HG02759 (cell line): ENCODE measurements around the gene RPS2.

Experiments
- ATAC-seq: cut with Tn5 transposase; IDR thresholded peaks from one replicate; pipeline ENCODE4 v1.9.1; 2021; ENCODE audit warnings: mild to moderate bottlenecking, moderate library complexity; ENCODE audit not compliant: unreplicated experiment

RPS2 gene

DNA sequence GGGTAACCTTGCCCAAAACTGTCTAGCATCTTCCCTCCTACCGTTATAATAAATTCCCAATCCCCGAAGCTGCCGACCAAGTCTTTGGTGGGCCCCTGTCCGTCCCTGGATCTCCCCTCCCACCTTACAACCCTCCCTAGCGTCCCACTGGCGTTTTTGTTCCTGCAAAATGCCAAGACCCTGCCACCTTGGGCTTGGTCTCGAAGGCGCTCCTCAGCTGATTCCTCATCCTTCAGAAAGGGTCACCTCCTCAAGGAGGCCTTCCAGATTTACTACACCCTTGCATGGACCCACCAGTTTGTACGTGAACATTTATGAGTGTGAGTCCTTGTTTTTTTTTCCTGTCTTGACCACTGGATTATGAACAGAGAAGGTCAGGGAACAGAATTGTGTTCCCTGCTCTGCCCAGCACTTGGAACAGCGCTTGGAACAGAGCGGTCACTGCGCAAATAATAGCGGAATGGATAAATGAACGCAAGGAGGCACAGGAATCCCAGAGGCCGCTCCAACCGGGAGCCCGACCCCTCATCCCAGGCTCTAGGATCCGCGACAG is 18.4 kb upstream of the RPS2 start:
- no peak for ATAC-seq

DNA sequence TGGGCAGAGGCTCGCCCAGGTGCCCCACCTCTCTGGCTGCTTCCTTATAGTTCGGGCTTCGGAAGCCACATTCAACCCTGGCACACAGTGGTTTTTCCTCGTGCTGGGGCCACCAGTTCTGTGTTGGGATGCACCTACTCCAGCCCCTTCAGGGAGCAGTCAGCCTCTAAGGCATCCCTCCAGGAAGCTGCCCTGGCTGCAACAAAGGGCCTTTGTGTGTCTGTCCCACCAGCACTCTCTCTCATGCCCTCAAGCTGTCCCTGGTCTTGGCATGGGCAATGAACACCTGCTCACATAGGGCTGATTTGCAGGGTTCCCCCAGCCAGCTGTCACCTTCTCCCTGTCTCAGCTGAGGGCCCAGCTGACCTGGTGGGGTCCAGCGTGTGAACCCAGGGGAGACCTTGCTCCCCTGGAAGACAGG is 17.4 kb upstream of the RPS2 start:
- ATAC-seq: no peak

DNA sequence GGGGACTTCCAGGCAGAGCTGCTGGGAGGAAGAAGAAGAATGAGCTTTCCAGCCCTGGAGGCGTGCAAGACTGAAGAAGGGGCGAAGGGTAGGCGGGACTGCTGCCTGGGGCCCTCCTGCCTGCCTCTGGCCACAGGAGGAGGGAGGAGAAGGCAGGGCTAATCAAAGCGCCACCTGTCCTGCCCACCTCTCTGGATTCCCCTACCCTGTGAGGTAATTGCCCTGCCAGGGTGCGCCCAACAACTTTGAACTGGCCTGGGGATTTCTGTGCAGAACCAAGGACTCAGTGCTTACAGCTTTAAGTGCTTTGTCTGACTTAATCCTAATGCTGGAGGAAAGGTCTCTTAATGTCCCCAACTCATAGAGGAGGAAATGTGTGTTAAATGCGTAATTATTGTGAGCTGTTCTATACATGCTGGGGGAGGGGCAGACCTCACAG is 16.8 kb upstream of the RPS2 start, which contains the start of gene NOXO1:
TSS of gene NOXO1 (minus strand) at position 72 of the 439 bp plus-strand sequence. CDS start 290 bp downstream, outside the sequence.
- ATAC-seq: no peak

- ATAC-seq: no peak
Measured at GRCh38 chr16:1980770-1981087, 16.1 kb upstream of the RPS2 start.

GRCh38 chr16:1980030-1980769 is 15.6 kb upstream of the RPS2 start:
- ATAC-seq: no peak

DNA sequence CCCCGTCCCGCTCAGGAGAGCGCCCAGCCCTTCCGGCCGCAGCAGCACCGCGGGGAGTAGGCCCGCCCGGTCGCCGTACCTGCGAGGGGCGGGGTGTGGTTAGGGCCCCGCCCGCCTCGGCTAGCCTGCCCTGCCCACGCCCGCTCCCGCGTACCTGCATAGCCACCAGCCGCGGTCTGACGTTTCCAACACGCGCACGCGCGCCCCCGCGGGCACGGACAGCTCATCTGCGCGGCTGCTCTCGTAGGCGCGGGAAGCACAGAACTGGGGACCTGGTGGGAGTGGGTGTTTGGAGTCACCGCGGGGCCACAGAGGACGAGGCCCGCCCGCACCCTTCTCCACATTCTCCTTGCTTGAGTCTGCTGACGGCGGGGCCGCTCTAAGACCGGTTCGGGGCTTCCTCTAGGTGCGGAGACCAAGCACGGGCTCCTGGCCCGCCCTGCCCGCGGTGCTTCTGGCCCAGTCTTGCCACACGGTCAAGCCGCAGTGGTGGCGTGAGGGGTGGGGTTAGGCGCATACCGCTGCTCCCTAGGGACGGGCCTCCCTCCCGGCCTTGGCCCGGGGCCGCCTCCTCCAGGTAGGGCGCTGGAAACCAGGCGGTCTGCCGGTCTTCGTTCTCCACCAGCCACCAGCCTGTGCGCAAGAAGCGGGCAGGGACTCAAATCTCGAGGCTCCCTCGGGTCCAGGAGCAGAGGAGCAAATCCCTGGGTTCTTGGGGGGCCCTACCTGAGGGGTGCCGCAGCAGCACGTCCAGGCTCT is 14.8 kb upstream of the RPS2 start:
- no peak for ATAC-seq

GRCh38 chr16:1978476-1979120 is 14.0 kb upstream of the RPS2 start:
- ATAC-seq: no peak

GRCh38 chr16:1977875-1978268 is 13.2 kb upstream of the RPS2 start:
- no peak for ATAC-seq

- ATAC-seq: no peak
Measured at GRCh38 chr16:1976951-1977874, 12.6 kb upstream of the RPS2 start.

GRCh38 chr16:1976216-1976520 is 11.5 kb upstream of the RPS2 start:
- no peak for ATAC-seq

DNA sequence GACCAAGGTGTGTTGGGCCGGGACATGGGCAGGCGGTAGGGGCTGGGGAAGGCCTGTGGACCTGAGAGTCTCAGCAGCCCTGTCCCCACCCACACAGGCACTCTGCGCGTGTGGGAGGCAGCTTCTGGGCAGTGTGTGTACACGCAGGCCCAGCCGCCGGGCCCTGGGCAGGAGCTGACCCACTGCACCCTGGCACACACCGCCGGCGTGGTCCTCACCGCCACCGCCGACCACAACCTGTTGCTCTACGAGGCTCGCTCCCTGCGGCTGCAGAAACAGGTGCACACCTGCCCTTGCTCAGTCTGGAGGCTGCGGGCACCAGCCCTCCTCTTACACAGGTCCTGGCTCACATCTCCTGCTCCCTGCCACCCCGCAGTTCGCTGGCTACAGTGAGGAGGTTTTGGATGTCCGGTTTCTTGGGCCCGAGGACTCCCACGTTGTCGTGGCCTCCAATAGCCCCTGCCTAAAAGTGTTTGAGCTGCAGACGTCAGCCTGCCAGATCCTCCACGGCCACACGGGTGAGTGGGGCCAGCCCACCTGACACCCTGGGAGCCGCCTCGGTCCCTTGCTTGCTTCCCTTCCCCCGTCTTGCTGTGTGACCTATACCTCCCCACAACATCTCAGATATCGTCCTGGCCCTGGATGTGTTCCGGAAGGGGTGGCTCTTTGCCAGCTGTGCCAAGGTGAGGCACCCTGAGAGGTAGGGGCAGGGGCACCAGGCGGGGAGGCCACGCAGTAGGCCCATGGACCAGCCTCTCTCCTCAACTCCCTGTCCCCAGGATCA is 11.0 kb upstream of the RPS2 start:
- ATAC-seq: no peak

- ATAC-seq: no peak
Measured at GRCh38 chr16:1974157-1975070, 9.8 kb upstream of the RPS2 start.

GRCh38 chr16:1973461-1974156 is 9.0 kb upstream of the RPS2 start:
- no peak for ATAC-seq

- no peak for ATAC-seq
Measured at GRCh38 chr16:1972490-1972877, 7.9 kb upstream of the RPS2 start.

DNA sequence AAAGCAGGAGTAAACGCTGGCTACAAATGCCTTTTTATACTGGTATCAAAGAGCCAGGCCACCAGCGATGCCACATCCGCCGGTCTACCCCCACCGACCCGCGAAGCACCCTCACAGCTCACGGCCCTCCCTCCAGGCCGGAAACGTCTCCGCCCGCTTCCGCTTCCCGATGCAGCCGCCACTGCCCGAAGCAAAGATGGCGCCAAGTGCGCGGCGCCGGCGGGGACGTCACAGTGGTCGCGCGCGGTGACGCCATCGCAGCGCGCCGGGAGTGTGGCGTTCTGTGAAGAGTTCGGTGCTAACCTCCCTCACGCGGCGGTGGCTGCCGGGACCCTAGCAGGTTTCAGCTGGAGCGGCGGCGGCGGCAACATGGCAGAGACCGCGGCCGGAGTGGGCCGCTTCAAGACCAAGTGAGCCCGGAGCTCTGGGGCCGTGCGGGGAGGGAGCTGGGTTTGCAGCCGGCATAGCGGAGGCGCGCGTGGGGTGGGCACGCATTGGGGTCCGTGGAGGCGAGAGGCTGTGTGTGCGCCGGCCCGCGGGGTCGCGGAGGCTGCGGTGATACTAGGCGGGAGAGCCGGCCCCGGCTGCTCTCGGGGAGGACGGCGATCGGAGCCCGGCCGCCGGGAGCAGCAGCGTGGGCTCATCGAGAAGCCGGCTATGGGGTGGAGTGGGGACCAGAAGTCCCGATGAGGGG is 7.3 kb upstream of the RPS2 start, which contains the start of gene TBL3:
TSS of gene TBL3 (plus strand) at position 258 of the 694 bp plus-strand sequence. CDS start at position 370, 112 bp downstream.
- peak; percentile 89 for ATAC-seq

DNA sequence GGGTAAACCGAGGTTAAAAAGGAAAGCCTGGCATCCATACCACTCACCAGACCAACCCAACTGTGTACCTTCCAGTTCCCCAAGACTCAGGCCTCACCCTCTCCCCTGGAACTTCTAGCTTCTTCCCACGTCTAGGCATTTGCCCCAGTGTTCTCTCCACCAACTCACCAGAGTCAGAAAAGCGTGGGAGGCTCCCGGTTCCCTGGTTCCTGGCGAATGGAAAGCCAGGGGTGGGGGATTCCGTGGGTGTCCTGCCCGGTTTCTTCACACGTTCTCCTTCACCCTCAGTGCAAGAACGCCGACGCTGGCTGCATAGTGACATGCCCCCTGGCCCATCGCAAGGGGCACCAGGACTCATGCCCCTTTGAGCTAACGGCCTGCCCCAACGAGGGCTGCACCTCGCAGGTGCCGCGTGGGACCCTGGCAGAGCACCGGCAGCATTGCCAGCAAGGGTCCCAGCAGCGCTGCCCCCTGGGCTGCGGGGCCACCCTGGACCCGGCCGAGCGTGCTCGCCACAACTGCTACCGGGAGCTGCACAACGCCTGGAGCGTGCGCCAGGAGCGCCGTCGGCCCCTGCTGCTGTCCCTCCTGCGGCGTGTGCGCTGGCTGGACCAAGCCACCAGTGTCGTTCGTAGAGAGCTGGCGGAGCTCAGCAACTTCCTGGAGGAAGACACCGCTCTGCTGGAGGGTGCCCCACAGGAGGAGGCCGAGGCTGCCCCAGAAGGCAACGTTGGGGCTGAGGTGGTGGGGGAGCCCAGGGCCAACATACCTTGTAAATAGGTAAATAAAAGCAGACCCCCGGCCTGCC is 3.7 kb upstream of the RPS2 start:
- ATAC-seq: no peak

DNA sequence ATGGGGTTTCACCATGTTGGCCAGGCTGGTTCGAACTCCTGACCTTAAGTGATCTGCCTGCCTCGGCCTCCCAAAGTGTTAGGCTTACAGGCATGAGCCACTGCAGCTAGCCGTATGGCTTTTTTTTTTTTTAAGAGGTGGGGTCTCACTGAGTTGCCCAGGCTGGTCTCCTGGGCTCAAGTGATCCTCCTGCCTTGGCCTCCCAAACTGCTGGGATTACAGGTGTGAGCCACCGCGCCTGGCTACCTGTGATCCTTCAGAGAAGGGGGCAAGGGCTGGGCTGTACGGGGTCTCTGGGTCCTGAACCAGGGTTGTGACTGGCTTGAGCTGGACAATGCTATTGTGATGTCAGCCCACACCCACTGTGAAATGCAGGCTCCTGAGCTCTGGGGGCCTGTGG is 1.8 kb upstream of the RPS2 start, which contains the start of gene RNF151:
TSS of gene RNF151 (plus strand) at position 397 of the 400 bp plus-strand sequence. CDS start 26 bp downstream, outside the sequence.
- no peak for ATAC-seq
